NCI-H1048 (cell line): ENCODE results near the gene BRPF1.
"Not testable (repeated sequence)": the region's sequence is repeated elsewhere in the genome, so short reads cannot be mapped to it uniquely, and the experiment has no call there.

Experiments used
- DNase-seq: peaks from one replicate; lab custom pipeline; 2025; lab: John Stamatoyannopoulos, UW

Gene BRPF1

DNA sequence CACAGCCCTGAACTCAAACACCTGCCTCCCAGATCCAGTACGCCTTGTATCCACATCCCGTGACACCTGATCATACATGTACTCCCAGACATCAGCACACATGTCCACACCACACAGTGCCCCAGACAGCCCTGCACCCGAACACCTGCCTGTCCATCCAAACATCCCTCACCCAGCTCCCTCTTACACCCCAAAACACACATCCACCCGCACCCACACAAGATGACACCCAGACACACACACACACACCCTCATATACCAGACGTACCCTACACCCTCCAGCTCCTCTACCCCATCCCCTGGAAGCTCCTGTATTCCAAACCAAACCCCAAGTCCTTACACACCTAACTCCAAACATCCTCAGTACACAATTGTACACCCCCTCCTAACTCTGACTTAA is 37.5 kb downstream of the BRPF1 start:
- DNase-seq: no peak

GRCh38 chr3:9769426-9770275 is 38.1 kb downstream of the BRPF1 start, which contains the start of gene CAMK1:
CAMK1 (minus strand) TSS chr3:9769947; CDS start chr3:9767749, 2,198 bp downstream.
- no peak for DNase-seq

DNA sequence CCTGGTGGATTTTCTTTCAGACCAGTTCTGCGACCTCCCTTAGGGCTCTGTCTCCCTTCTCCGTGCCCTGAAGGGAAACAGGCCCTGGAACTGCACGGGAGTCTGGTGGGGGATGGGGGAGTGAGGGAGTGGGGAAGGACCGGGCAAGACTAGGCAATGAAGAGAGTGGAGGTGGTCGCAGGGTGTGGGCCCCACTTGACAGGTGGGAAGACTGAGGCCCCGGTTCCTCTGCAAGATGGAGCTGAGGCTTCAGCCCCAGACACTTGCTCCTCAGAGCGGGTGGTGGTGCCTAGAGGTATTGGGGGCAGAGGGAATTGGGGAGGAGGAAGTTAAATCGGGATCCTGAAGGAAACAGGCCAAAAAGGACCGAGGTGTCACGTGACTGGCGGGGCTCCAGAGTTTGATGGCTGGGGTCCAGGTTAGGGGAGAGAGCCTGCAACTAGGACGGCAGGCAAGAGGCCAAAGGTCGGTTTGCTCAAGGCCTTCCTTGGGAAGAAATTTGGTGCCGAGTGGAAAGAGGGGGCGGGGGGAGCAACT is 38.8 kb downstream of the BRPF1 start:
- no peak for DNase-seq

DNA sequence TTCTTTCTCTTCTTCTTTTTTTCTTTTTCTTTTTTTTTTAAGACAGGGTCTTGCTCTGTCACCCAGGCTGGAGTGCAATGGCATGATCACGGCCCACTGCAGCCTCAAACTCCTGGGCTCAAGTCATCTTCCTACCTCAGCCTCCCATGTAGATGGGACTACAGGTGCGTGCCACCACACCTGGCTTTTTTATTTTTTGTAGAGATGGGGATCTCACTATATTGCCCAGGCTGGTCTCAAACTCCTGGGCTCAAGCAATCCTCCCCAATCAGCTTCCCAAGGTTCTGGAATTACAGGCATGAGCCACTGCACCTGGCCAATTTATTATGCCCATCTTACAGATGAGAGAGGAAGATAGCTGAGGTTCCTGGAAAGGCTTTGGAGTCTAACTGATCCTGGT is 39.5 kb downstream of the BRPF1 start:
- DNase-seq: not testable (repeated sequence)

GRCh38 chr3:9776896-9777693 is 45.6 kb downstream of the BRPF1 start:
- no peak for DNase-seq

- no peak for DNase-seq
Measured at GRCh38 chr3:9777694-9778021, 46.1 kb downstream of the BRPF1 start.

DNA sequence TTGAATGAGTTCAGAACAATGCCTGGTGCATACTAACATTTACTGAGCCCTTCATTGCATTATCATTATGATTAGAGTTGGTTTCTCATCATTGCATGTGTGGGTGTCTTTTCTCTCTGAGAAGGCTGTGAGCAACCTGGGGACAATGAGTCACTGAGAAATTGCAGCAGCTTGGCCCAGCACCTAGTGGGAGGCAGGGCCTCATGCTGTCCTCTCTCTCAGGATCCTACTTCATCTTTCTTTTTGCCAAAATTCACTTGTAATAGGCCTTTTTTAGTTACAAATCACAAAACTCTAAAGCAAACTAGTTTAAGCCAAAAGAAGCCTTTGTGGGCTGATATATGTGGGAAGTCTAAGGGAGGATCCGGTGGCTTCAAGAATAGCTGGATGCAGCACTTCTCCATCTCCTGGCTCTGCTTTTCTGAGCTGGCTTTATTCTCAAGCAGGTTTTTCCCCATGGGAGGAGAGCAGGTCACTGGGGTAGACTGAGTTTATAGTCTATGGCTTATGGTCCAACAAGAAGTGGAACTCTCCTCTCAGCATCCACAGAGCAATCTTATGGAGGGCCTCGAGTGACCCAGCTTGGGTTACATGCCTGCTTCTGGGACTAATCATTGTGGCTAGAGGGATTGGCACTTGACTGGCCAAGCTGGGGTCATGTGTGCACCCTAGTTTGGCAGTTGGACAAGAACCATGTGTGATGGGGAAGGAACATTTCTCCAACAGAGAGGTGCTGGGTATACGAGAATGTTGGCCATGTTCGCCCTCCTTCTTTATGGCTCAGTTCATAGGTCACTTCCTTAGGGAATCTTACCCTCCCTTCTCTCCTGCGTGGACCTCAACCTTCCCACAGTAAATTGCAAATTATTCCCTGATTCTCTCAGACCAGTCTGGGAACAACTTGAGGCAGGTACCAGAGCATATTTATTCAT is 46.9 kb downstream of the BRPF1 start:
- DNase-seq: no peak

GRCh38 chr3:9779075-9779593 is 47.6 kb downstream of the BRPF1 start:
- DNase-seq: no peak

DNA sequence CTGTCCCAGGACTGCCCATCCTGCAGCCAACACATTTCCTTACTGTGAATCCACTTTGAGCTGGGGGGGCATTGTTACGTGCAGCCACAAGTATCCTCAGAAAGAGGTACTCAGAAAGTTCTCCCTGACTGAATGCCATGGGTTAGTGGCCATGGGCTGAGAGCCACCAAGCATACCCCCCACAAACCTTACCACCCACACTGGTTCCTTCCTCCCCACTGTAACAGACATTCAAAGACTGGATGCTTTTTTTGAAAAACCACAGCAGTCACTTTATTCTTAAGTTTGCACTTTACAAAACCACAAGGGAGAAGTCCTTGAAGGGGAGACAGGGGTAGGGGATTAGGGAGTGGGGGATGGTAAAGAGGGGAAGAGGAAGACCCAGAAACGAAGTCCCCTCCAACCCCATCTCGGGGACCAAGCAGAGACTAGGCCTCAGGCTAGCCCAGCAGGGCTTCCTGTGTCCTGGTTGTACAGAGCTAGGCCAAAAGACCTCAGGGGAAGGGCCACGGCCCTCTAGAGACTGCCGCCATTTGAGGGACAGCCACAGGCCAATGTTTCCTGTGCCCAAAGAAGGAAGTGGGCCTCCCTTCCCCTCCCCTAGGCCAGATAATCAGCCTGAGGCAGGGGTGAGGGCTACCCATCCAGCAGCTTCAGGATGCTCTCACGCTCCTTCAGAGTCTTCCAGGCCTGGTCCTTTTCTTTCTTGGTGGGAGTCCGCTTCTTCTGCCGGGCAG is 48.4 kb downstream of the BRPF1 start:
- DNase-seq: no peak

DNA sequence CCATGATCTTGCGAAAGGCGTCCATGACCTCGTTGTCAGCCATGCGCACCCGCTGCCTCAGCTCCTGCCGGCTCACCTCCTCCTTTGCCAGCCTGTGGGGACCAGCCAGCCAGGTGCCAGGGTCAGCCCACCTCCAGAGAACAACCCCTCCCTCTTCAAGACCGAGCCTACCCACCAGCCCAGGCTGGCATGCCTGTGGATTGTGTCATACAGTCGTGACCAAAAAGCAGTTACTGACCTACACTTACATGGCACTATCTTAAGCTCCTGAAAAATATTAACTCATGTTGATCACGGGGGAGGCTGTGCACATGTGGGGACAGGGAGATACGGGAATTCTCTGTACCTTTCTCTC is 48.9 kb downstream of the BRPF1 start:
- DNase-seq: no peak

DNA sequence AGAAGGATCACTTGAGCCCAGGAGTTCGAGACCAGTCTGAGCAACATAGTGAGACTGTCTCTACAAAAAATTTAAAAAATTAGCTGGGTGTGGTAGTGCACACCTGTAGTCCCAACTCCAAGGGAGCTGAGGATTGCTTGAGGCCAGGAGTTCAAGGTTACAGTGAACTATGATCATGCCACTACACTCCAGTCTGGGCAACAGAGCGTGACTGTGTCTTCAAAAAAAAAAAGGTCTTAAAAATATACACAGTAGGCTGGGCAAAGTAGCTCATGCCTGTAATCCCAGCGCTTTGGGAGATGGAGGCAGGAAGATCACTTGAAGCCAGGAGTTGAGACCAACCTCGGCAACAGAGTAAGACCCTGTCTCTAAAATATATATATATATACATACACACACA is 49.4 kb downstream of the BRPF1 start:
- DNase-seq: no peak

- DNase-seq: no peak
Measured at GRCh38 chr3:9781551-9781950, 50.0 kb downstream of the BRPF1 start.

- no peak for DNase-seq
Measured at GRCh38 chr3:9781978-9782603, 50.6 kb downstream of the BRPF1 start.

DNA sequence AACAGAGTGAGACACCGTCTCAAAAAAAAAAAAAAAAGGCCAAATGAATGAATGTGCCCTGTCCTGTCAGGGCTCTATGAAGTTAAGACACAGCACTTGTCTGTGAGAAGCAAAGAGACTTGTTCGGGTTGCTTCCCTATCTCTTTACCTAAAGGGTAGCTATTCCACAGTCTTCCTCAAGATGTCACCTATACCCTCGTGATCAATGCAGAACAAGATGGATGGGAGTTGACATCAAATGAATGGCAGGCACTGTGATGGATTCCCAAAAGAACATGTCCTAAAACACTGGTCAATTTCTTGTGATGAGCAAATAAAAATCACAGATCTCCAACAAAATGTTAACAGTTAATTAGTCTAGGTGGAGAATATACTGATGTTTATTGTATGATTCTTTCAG is 51.2 kb downstream of the BRPF1 start:
- DNase-seq: no peak

GRCh38 chr3:9783954-9784353 is 52.4 kb downstream of the BRPF1 start:
- DNase-seq: no peak

GRCh38 chr3:9784965-9785364 is 53.4 kb downstream of the BRPF1 start:
- DNase-seq: no peak

- DNase-seq: no peak
Measured at GRCh38 chr3:9785602-9786001, 54.1 kb downstream of the BRPF1 start.

GRCh38 chr3:9786209-9786739 is 54.7 kb downstream of the BRPF1 start:
- no peak for DNase-seq

DNA sequence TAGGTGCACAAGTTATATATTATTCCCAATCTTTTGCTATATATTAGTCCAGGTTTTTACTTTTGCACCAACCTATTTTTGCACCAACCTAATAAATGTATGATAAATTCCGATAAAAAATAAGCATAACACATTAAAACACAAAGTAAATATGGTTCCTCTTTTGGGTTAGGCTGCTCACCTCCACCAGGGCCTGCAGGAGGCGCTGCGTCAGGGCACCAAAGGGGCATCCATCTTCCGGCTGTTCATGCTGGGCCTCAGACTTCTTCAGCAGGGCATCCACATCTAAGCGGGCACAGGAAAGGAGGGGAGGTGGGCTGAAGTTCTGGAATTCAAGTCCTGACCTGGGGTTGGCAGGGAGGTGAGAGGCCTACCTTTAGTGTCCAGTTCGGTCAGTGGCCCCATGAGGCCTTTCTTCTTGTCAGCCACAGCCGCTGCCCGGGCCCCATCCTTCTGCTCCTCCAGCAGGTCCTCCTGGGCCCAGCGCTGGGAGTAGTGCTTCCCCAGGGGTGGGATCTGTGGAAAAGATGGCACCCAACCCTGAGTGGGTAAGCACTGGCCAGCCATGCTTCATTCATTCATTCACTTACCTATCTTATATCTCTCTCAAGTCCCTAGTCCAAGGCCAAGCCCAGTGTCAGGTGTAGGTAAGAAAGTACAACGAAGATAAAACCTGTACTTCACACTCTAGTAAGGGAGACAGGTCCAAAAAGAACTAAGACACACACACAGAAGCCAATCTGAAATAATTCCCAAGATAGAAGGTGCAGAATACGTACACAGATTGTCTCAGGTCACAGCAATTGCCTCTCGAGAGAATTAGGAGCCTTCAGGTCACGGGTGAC is 55.5 kb downstream of the BRPF1 start:
- no peak for DNase-seq
